A549 treated with GW870086 at 1 μM for 4 hours (cell line): ENCODE measurements around the gene TTC8. TPM values are rescaled to one million over a fixed set of nuclear protein-coding genes. Genes with fewer than 3 reads are reported as not detected.

Experiments
- total RNA-seq: library from RNA; stranded (reverse); fragments of 200-300 nt; extraction: Qiagen RNA extraction; gene quantifications from 5 replicates; pipeline ENCODE4 v1.2.3, GENCODE V29; 2022; ENCODE audit warnings: low read depth

TTC8 gene
- total RNA-seq = 35.5 to 41.0 TPM (median 38.4 TPM) in 5 replicates

GRCh38 chr14:88824314-88825077, at the start of gene TTC8:
Gene TTC8 (plus strand): TSS chr14:88824651. CDS start chr14:88824708, 57 bp downstream.

GRCh38 chr14:88792473-88793258, 31.8 kb upstream of the TTC8 start, which contains the start of gene EML5:
Gene EML5 (minus strand): TSS chr14:88792953. CDS start chr14:88792503, 450 bp downstream.

Other genes with a start within 250 kb of the TTC8 start
- 0.38 to 0.59 TPM (median 0.53 TPM) in 5 replicates for gene EML5, start 31.7 kb upstream of the TTC8 start, total RNA-seq